ENCODE measurements around the gene RBMS3. TPM values are rescaled to one million over a fixed set of nuclear protein-coding genes. Genes with fewer than 3 reads are reported as not detected.

Gene RBMS3
- total RNA-seq, 4 donors from 2014 or later: 116 to 171 (median 152) TPM

GRCh38 chr3:30007668-30008067 is 726.8 kb downstream of the RBMS3 start:
- no peaks in the 10 kb centered on the region for H3K27me3 ChIP-seq
- H3K27ac ChIP-seq: no peak overlapping the region
- intact Hi-C loops (cut with DNase I): no loop called here
- no peaks in the 10 kb centered on the region for H3K4me1 ChIP-seq
- H3K9me3 ChIP-seq: no peaks in the 10 kb centered on the region
- no peaks in the 10 kb centered on the region for H3K36me3 ChIP-seq
- 77 to 96% methylated on average over 1 of the region's 1 CpG for WGBS, 2 donors
- no peak for TF ChIP-seq CTCF (IDR thresholded peaks at IDR 0.05)
- no peak for TF ChIP-seq POLR2A (IDR thresholded peaks at IDR 0.05)
- H3K4me3 ChIP-seq (replicated peaks in 1 of 3): no peak overlapping the region
- DNase-seq: no peak

- 94 to 96% methylated on average over 4 of the region's 4 CpGs for WGBS, 2 donors
- no peak overlapping the region for H3K27ac ChIP-seq
- intact Hi-C loops (cut with DNase I): no loop called here
- no peak overlapping the region for H3K4me3 ChIP-seq (replicated peaks in 1 of 3)
- no peaks in the 10 kb centered on the region for H3K36me3 ChIP-seq
- H3K9me3 ChIP-seq: no peaks in the 10 kb centered on the region
- no peak for TF ChIP-seq POLR2A (IDR thresholded peaks at IDR 0.05)
- DNase-seq: no peak
- H3K27me3 ChIP-seq: no peaks in the 10 kb centered on the region
- no peaks in the 10 kb centered on the region for H3K4me1 ChIP-seq
These were observed 730.4 kb downstream of the RBMS3 start for GRCh38 chr3:30011237-30011803.

- intact Hi-C loops (cut with DNase I): no loop called here
- Histone ChIP-seq H3K4me1 (no peaks in the 10 kb centered on the region), H3K27me3 (no peaks in the 10 kb centered on the region), H3K9me3 (no peaks in the 10 kb centered on the region), H3K4me3 (replicated peaks in 1 of 3) (no peak overlapping the region), H3K27ac (no peak overlapping the region), H3K36me3 (no peaks in the 10 kb centered on the region)
- peak; percentile 76 to 77 for DNase-seq
- TF ChIP-seq CTCF (IDR thresholded peaks at IDR 0.05): peak in 5 of 6 experiments; percentile 30 to 67 (median 58)
- TF ChIP-seq POLR2A (IDR thresholded peaks at IDR 0.05): no peak
- WGBS, 2 donors: 0 to 2% methylated on average over 2 of the region's 2 CpGs
These were observed 732.2 kb downstream of the RBMS3 start for GRCh38 chr3:30012941-30013543.

GRCh38 chr3:30017901-30018300 is 737.0 kb downstream of the RBMS3 start:
- intact Hi-C loops (cut with DNase I): no loop called here
- Histone ChIP-seq H3K27me3 (no peaks in the 10 kb centered on the region), H3K27ac (no peak overlapping the region), H3K4me3 (replicated peaks in 1 of 3) (no peak overlapping the region), H3K36me3 (no peaks in the 10 kb centered on the region), H3K9me3 (no peaks in the 10 kb centered on the region), H3K4me1 (no peaks in the 10 kb centered on the region)
- no peak for TF ChIP-seq POLR2A (IDR thresholded peaks at IDR 0.05)
- 71 to 82% methylated on average over 2 of the region's 2 CpGs for WGBS, 2 donors
- DNase-seq: no peak

- Histone ChIP-seq H3K27me3 (no peaks in the 10 kb centered on the region), H3K36me3 (no peaks in the 10 kb centered on the region), H3K4me1 (no peaks in the 10 kb centered on the region), H3K27ac (no peak overlapping the region), H3K9me3 (no peaks in the 10 kb centered on the region), H3K4me3 (replicated peaks in 1 of 3) (no peak overlapping the region)
- 86 to 88% methylated on average over 1 of the region's 1 CpG for WGBS, 2 donors
- intact Hi-C loops (cut with DNase I): no loop called here
- no peak for TF ChIP-seq CTCF (IDR thresholded peaks at IDR 0.05)
- no peak for TF ChIP-seq POLR2A (IDR thresholded peaks at IDR 0.05)
- no peak for DNase-seq
These were observed 739.5 kb downstream of the RBMS3 start for GRCh38 chr3:30020380-30020779.

- H3K4me3 ChIP-seq (replicated peaks in 1 of 3): no peak overlapping the region
- no peaks in the 10 kb centered on the region for H3K27me3 ChIP-seq
- no peaks in the 10 kb centered on the region for H3K4me1 ChIP-seq
- DNase-seq: no peak
- no peaks in the 10 kb centered on the region for H3K36me3 ChIP-seq
- H3K9me3 ChIP-seq: no peaks in the 10 kb centered on the region
- 69 to 91% methylated on average over 4 of the region's 4 CpGs for WGBS, 2 donors
- TF ChIP-seq POLR2A (IDR thresholded peaks at IDR 0.05) (no peak), CTCF (IDR thresholded peaks at IDR 0.05) (no peak)
- H3K27ac ChIP-seq: no peak overlapping the region
- intact Hi-C loops (cut with DNase I): no loop called here
These were observed 743.6 kb downstream of the RBMS3 start for GRCh38 chr3:30024466-30024865.

All from thyroid gland (tissue), 4 donors.